GM12874 (cell line): ENCODE results near the gene DNAJA3.

Experiments
- CTCF ChIP-seq: IDR thresholded peaks from 2 replicates; pipeline ENCODE4 v1.5.1; 2011; ENCODE audit warnings: low read depth, mild to moderate bottlenecking, control low read depth, low read length, moderate library complexity; ENCODE audit not compliant: insufficient read depth

The DNAJA3 gene

GRCh38 chr16:4390266-4391260, 35.1 kb upstream of the DNAJA3 start:
- no peak for TF ChIP-seq CTCF

GRCh38 chr16:4391631-4392381, 33.9 kb upstream of the DNAJA3 start:
- no peak for TF ChIP-seq CTCF

- no peak for TF ChIP-seq CTCF
Measured at GRCh38 chr16:4392382-4393239, 33.1 kb upstream of the DNAJA3 start.

- no peak for TF ChIP-seq CTCF
Measured at GRCh38 chr16:4393240-4393600, 32.4 kb upstream of the DNAJA3 start.

DNA sequence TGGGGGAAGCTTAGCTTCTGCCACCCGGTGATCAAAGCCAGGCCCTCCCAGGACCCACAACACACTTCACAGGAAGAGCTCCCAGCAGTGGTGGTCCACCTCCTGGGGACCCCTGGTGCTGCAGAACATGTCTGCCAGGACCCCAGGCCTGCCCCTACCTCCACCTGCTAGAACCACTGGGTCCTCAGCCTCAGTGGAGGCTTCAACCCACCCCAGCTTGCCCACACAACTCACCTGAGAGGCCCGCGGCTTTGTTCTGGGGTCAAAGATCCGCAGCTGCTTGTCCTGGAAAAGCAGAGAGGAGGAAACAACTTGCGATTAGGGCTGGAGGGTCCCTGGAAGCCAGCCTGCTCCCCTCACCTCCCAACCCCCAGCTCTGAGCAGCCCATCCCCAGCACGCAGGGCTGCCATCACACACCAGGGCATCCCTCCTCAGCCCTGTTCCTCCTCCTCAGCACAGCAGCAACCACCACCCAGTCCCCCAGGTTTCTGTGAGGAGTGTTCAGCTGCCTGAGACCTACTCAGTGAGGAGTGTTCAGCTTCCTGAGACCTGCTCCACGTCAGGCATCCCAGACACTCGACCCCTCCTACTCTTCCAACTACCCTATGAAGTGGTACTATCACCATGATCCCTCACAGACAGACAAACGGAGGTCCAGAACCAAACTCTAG, 30.5 kb upstream of the DNAJA3 start:
- TF ChIP-seq CTCF = no peak

DNA sequence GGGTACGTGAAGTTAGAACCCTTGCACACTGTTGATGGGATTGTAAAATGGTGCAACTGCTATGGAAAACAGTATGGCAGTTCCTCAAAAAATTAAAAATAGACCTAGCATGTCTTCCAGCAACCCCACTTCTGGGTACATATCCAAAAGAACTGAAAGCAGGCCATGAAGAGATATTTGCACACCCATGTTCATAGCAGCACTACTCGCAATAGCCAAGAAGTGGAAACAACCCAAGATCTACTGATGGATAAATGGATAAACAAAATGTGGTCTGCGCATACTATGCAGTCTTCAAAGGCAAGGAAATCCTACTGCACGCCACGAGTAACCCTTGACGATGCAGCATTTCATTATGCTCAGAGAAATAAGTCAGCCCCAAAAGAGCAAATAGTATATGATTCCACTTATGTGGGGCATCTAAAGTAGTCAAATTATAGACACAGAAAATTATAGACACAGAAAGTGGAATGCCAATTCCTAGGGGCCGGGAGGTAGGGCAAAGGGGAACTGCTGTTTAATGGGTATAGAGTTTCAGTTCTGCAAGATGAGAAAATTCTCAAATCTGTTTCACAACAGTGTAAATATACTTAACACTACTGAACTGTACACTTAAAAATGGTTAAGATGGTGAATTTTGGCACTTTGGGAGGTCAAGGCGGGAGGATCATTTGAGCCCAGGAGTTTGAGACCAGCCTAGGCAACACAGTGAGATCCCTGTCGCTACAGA, 26.5 kb upstream of the DNAJA3 start:
- no peak for TF ChIP-seq CTCF
